Endothelial cell of umbilical vein (primary cell): ENCODE results near the gene UNC5C. TPM values are rescaled to one million over a fixed set of nuclear protein-coding genes. Genes with fewer than 3 reads are reported as not detected.

Experiments used
- BruUV-seq: library from RNA; stranded (reverse); fragments of 400-500 nt; replicated peaks from 2 replicates; lab custom pipeline; 2021; lab: Mats Ljungman, UMichigan
- CTCF ChIA-PET: fragments of 300-600, 350-600 bp; sonication (Branson Sonifier 250); formaldehyde crosslinking; loops from one replicate; lab custom pipeline; 2021; ENCODE audit warnings: antibody characterized with exemption, inconsistent platforms; lab: Charles Lee
- POLR2A ChIA-PET: fragments of 300-600, 350-600 bp; sonication (Branson Sonifier 250); formaldehyde crosslinking; loops from one replicate; lab custom pipeline; 2021; ENCODE audit warnings: antibody characterized with exemption, inconsistent platforms; lab: Charles Lee
- DNase-seq: peaks from one replicate; pipeline ENCODE4 v3.0.0-alpha.2; 2011; ENCODE audit warnings: low read depth, low spot score
- FAIRE-seq: peaks from 2 replicates; lab custom pipeline; 2011; peaks lifted over from hg19 to GRCh38; lab: Jason Lieb, UNC
- H2AFZ ChIP-seq: 2 replicates; pipeline ENCODE4 v1.6.0; 2012; ENCODE audit warnings: low read depth, low read length, control low read depth, inconsistent platforms
- H3K27ac ChIP-seq: 2 replicates; pipeline ENCODE4 v1.5.1; 2011; ENCODE audit warnings: low read depth, mild to moderate bottlenecking, control low read depth, low read length, moderate library complexity; ENCODE audit not compliant: insufficient read depth
- H3K27me3 ChIP-seq, 2 experiments: 2 replicates each; pipeline versions ENCODE4 v1.6.0 to v1.6.1; 2011; ENCODE audit warnings: low read length in 2 of 2, mixed read lengths in 1 of 2; ENCODE audit not compliant: control insufficient read depth in 2 of 2, insufficient read depth in 2 of 2
- H3K36me3 ChIP-seq, 2 experiments: 2 replicates in 1 of 2; 3 replicates in 1 of 2; pipeline ENCODE4 v1.5.1; 2011; ENCODE audit warnings: low read length in 2 of 2, mild to moderate bottlenecking in 1 of 2, moderate library complexity in 1 of 2; ENCODE audit not compliant: control insufficient read depth in 2 of 2, insufficient read depth in 2 of 2; ENCODE audit errors: extremely low read depth in 1 of 2
- H3K4me1 ChIP-seq: 3 replicates; pipeline ENCODE4 v1.5.1; 2011; ENCODE audit warnings: mild to moderate bottlenecking, low read length; ENCODE audit not compliant: control insufficient read depth, insufficient read depth; ENCODE audit errors: extremely low read depth
- H3K4me2 ChIP-seq: 2 replicates; pipeline ENCODE4 v1.6.1; 2011; ENCODE audit warnings: low read length, control low read depth, mixed read lengths; ENCODE audit not compliant: insufficient read depth
- H3K4me3 ChIP-seq, 3 experiments: fragments of 200-600 bp in 1 of 3; sonication (generic), shearing (Covaris generic) in 1 of 3; replicated peaks in 1 of 3; 2 replicates each; pipeline ENCODE4 v1.5.1; 2011 to 2016; ENCODE audit warnings: control low read depth in 3 of 3, low read length in 3 of 3, mild to moderate bottlenecking in 2 of 3, inconsistent platforms in 1 of 3, low read depth in 1 of 3, moderate library complexity in 1 of 3; ENCODE audit not compliant: insufficient read depth in 1 of 3
- H3K79me2 ChIP-seq: 2 replicates; pipeline ENCODE4 v1.6.0; 2012; ENCODE audit warnings: low read length, inconsistent platforms; ENCODE audit not compliant: control insufficient read depth, insufficient read depth
- H3K9ac ChIP-seq: replicated peaks from 2 replicates; pipeline ENCODE3; 2011; ENCODE audit warnings: low read length, control low read depth; ENCODE audit not compliant: insufficient read depth; ENCODE audit errors: extremely low read depth
- H3K9me1 ChIP-seq: replicated peaks from 3 replicates; pipeline ENCODE4 v1.6.0; 2011; ENCODE audit warnings: mild to moderate bottlenecking, low read length; ENCODE audit not compliant: control insufficient read depth, insufficient read depth; ENCODE audit errors: extremely low read depth
- H3K9me3 ChIP-seq: replicated peaks from 2 replicates; pipeline ENCODE4 v1.5.1; 2012; ENCODE audit warnings: low read length, inconsistent platforms; ENCODE audit not compliant: control insufficient read depth, insufficient read depth
- H4K20me1 ChIP-seq: replicated peaks from 2 replicates; pipeline ENCODE3; 2011; ENCODE audit warnings: mild to moderate bottlenecking, low read length; ENCODE audit not compliant: control insufficient read depth, insufficient read depth; ENCODE audit errors: extremely low read depth
- EZH2 ChIP-seq: IDR thresholded peaks from 2 replicates; pipeline ENCODE4 v1.6.1; 2012; ENCODE audit warnings: borderline replicate concordance, low read depth, mild to moderate bottlenecking, moderate library complexity, low read length, inconsistent platforms; ENCODE audit not compliant: severe bottlenecking
- FOS ChIP-seq: IDR thresholded peaks from 2 replicates; pipeline ENCODE4 v1.6.1; 2011; ENCODE audit warnings: mild to moderate bottlenecking, low read length, moderate library complexity, borderline replicate concordance; ENCODE audit not compliant: insufficient read depth
- GATA2 ChIP-seq: IDR thresholded peaks from 2 replicates; pipeline ENCODE4 v1.7.0; 2011; ENCODE audit warnings: low read depth, mild to moderate bottlenecking, moderate library complexity, mixed read lengths, low read length; ENCODE audit not compliant: insufficient read length, insufficient read depth
- JUN ChIP-seq: IDR thresholded peaks from 2 replicates; pipeline ENCODE4 v1.6.1; 2011; ENCODE audit warnings: borderline replicate concordance, low read depth; ENCODE audit not compliant: insufficient read length, insufficient read depth
- MYC ChIP-seq: IDR thresholded peaks from one replicate; pipeline ENCODE4 v1.6.1; 2011; ENCODE audit warnings: mild to moderate bottlenecking, low read depth, low read length
- POLR2A ChIP-seq: IDR thresholded peaks from 2 replicates; pipeline ENCODE4 v1.6.1; 2012; ENCODE audit warnings: low read depth, mild to moderate bottlenecking, control low read depth, low read length
- POLR2AphosphoS5 ChIP-seq: IDR thresholded peaks from 2 replicates; pipeline ENCODE4 v1.6.1; 2012; ENCODE audit warnings: low read depth, mild to moderate bottlenecking, control low read depth, low read length, moderate library complexity; ENCODE audit not compliant: insufficient read depth
- dilution Hi-C: fragments of 300-500 bp; cut with MboI; formaldehyde crosslinking; loops from one replicate; pipeline ENCODE4 v1.15.0; 2019; ENCODE audit warnings: low sequenced_read_pairs; ENCODE audit not compliant: extremely low pct_ligation_motif_present
- intact Hi-C: fragments of 100-400 bp; cut with micrococcal nuclease; formaldehyde crosslinking; loops from one replicate; pipeline ENCODE4 v1.10.0; 2022
- polyA plus RNA-seq, 4 experiments: library from polyadenylated mRNA; depleted of rRNA in 3 of 4; stranded (reverse) in 3 of 4; unstranded in 1 of 4; fragments of >200 nt; gene quantifications; 2 replicates each; pipeline versions ENCODE4 v1.2.1 to v1.2.3, GENCODE V29; 2011 to 2012; ENCODE audit warnings: missing spikeins in 1 of 4
- total RNA-seq: library from RNA; stranded (reverse); gene quantifications from 2 replicates; pipeline ENCODE4 v1.2.3, GENCODE V29; 2021
- TF ChIP-seq, protein P1 (sequence below), 2 donors: IDR thresholded peaks; 1 replicate in 1 of 2; 2 replicates in 1 of 2; pipeline ENCODE4 v1.5.1; 2011; ENCODE audit warnings: low read length in 2 of 2, mild to moderate bottlenecking in 2 of 2, moderate library complexity in 2 of 2, control low read depth in 1 of 2, inconsistent platforms in 1 of 2, low read depth in 1 of 2; ENCODE audit not compliant: insufficient read depth in 1 of 2; ENCODE audit errors: extremely low read depth in 1 of 2
- TF ChIP-seq, protein P2 (sequence below): IDR thresholded peaks from 2 replicates; pipeline ENCODE4 v1.6.1; 2011; ENCODE audit not compliant: insufficient read depth, insufficient read length

The UNC5C gene
- total and polyA plus RNA-seq, 2 donors (not counting 3 experiments of a cell fraction or from before 2014, with no cell fraction given) = 0.44 to 0.53 TPM

GRCh38 chr4:95536650-95537049, 12.1 kb downstream of the UNC5C start:
- TF ChIP-seq, protein P1, sequence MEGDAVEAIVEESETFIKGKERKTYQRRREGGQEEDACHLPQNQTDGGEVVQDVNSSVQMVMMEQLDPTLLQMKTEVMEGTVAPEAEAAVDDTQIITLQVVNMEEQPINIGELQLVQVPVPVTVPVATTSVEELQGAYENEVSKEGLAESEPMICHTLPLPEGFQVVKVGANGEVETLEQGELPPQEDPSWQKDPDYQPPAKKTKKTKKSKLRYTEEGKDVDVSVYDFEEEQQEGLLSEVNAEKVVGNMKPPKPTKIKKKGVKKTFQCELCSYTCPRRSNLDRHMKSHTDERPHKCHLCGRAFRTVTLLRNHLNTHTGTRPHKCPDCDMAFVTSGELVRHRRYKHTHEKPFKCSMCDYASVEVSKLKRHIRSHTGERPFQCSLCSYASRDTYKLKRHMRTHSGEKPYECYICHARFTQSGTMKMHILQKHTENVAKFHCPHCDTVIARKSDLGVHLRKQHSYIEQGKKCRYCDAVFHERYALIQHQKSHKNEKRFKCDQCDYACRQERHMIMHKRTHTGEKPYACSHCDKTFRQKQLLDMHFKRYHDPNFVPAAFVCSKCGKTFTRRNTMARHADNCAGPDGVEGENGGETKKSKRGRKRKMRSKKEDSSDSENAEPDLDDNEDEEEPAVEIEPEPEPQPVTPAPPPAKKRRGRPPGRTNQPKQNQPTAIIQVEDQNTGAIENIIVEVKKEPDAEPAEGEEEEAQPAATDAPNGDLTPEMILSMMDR (IDR thresholded peaks at IDR 0.05; ENCODE audit: extremely low read depth in 1 of 2, insufficient read depth in 1 of 2, low read depth in 1 of 2, low read length in 2 of 2) = no peak
- TF ChIP-seq POLR2AphosphoS5 (no peak), EZH2 (no peak), GATA2 (no peak), FOS (no peak), JUN (no peak), MYC (no peak), POLR2A (no peak)
- TF ChIP-seq, protein P2, sequence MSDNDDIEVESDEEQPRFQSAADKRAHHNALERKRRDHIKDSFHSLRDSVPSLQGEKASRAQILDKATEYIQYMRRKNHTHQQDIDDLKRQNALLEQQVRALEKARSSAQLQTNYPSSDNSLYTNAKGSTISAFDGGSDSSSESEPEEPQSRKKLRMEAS = no peak
- Histone ChIP-seq H4K20me1 (no peaks in the 10 kb centered on the region), H3K27ac (no peak overlapping the region), H3K36me3 (no peaks in the 10 kb centered on the region), H3K4me3 (no peak overlapping the region), H3K27me3 (peaks cover 0 to 2% of the 10 kb centered on the region in 2 experiments), H3K79me2 (no peaks in the 10 kb centered on the region), H3K9me1 (no peaks in the 10 kb centered on the region), H3K9me3 (no peaks in the 10 kb centered on the region), H2AFZ (no peak overlapping the region), H3K9ac (no peak overlapping the region), H3K4me2 (no peak overlapping the region), H3K4me1 (no peaks in the 10 kb centered on the region)
- ChIA-PET CTCF (interaction anchor here (0.7 to 3.2 kb wide), 2 partner anchors 11 to 36 kb away, joined by 3 to 15 read pairs; partner anchors contain the start of gene UNC5C), POLR2A (no interaction called here)
- dilution Hi-C loops = no loop called here
- intact Hi-C loops = no loop called here
- DNase-seq (no peak), FAIRE-seq (no peak)
- no TSS peak for BruUV-seq
